OCI-LY1 (cell line): ENCODE measurements around the gene PTPRD.

ENCODE experiments used
- H2AFZ ChIP-seq: fragments of 200-600 bp; sonication (generic), shearing (Covaris generic); 2 replicates; pipeline ENCODE4 v1.6.0; 2014; ENCODE audit warnings: antibody characterized with exemption, mild to moderate bottlenecking, low read length
- H3F3A ChIP-seq: fragments of 200-600 bp; sonication (generic), shearing (Covaris generic); 2 replicates; pipeline ENCODE4 v1.6.0; 2014; ENCODE audit warnings: mild to moderate bottlenecking, antibody characterized with exemption, low read length, moderate library complexity; ENCODE audit not compliant: insufficient read depth
- H3K27ac ChIP-seq: fragments of 200-600 bp; sonication (generic); 2 replicates; pipeline ENCODE4 v1.5.1; 2014; ENCODE audit warnings: low read length, mixed run types, mild to moderate bottlenecking, low read depth; ENCODE audit not compliant: poor library complexity, severe bottlenecking
- H3K27me3 ChIP-seq: fragments of 200-600 bp; sonication (generic); 2 replicates; pipeline ENCODE4 v1.6.0; 2014; ENCODE audit warnings: antibody characterized with exemption, mild to moderate bottlenecking, low read length, moderate library complexity; ENCODE audit not compliant: insufficient read depth
- H3K36me3 ChIP-seq: fragments of 200-600 bp; sonication (generic); 2 replicates; pipeline ENCODE4 v1.6.1; 2014; ENCODE audit warnings: mild to moderate bottlenecking, antibody characterized with exemption, low read length, moderate library complexity, mixed read lengths; ENCODE audit not compliant: insufficient read depth
- H3K4me1 ChIP-seq: fragments of 200-600 bp; sonication (generic); 2 replicates; pipeline ENCODE4 v1.5.1; 2014; ENCODE audit warnings: mild to moderate bottlenecking, low read length, moderate library complexity; ENCODE audit not compliant: insufficient read depth, severe bottlenecking
- H3K4me2 ChIP-seq: fragments of 200-600 bp; sonication (generic), shearing (Covaris generic); 2 replicates; pipeline ENCODE4 v1.6.1; 2014; ENCODE audit warnings: low read length
- H3K4me3 ChIP-seq: fragments of 200-600 bp; sonication (generic); 2 replicates; pipeline ENCODE4 v1.5.1; 2014; ENCODE audit warnings: low read length, low read depth, mild to moderate bottlenecking, mixed read lengths; ENCODE audit not compliant: poor library complexity, severe bottlenecking
- H3K79me2 ChIP-seq: fragments of 200-600 bp; shearing (Covaris generic); 2 replicates; pipeline ENCODE4 v1.6.1; 2016; ENCODE audit warnings: mixed run types, low read length, mixed read lengths; ENCODE audit not compliant: insufficient read depth
- H3K9ac ChIP-seq: fragments of 200-600 bp; sonication (generic), shearing (Covaris generic); 2 replicates; pipeline ENCODE4 v1.6.1; 2014; ENCODE audit warnings: mild to moderate bottlenecking, low read length, mixed read lengths
- H3K9me2 ChIP-seq: fragments of 200-600 bp; sonication (generic), shearing (Covaris generic); 2 replicates; pipeline ENCODE4 v1.6.1; 2014; ENCODE audit warnings: low read depth, mild to moderate bottlenecking, low read length, mixed read lengths
- H3K9me3 ChIP-seq: fragments of 200-600 bp; shearing (Covaris generic); 2 replicates; pipeline ENCODE4 v1.6.1; 2014; ENCODE audit warnings: low read length, mixed read lengths
- H4K20me1 ChIP-seq: fragments of 200-600 bp; sonication (generic), shearing (Covaris generic); 2 replicates; pipeline ENCODE4 v1.6.0; 2016; ENCODE audit warnings: mild to moderate bottlenecking, low read length; ENCODE audit not compliant: insufficient read depth
- EZH2 ChIP-seq: fragments of 200-600 bp; sonication (generic), shearing (Covaris generic); IDR thresholded peaks from 2 replicates; pipeline ENCODE4 v1.8.0; 2017; ENCODE audit warnings: borderline replicate concordance, mixed run types, mild to moderate bottlenecking, antibody characterized with exemption, low read length, moderate library complexity, mixed read lengths
- TF ChIP-seq, protein P1 (sequence below): fragments of 200-600 bp; sonication (generic), shearing (Covaris generic); IDR thresholded peaks from 2 replicates; pipeline ENCODE4 v1.5.1; 2017; ENCODE audit warnings: mild to moderate bottlenecking, antibody characterized with exemption, low read length, moderate library complexity, mixed read lengths

Gene PTPRD

GRCh38 chr9:8429157-8429556 lies 2183.6 kb downstream of the PTPRD start:
- Histone ChIP-seq H3K27me3 (no peaks in the 10 kb centered on the region), H3F3A (no peaks in the 10 kb centered on the region), H3K9ac (no peak overlapping the region), H3K4me3 (no peak overlapping the region), H3K27ac (no peak overlapping the region), H4K20me1 (no peaks in the 10 kb centered on the region), H2AFZ (no peak overlapping the region), H3K9me2 (no peaks in the 10 kb centered on the region), H3K79me2 (no peaks in the 10 kb centered on the region), H3K9me3 (no peaks in the 10 kb centered on the region), H3K4me1 (no peaks in the 10 kb centered on the region), H3K36me3 (no peaks in the 10 kb centered on the region), H3K4me2 (no peak overlapping the region)
- no peak for TF ChIP-seq EZH2
- TF ChIP-seq, protein P1, sequence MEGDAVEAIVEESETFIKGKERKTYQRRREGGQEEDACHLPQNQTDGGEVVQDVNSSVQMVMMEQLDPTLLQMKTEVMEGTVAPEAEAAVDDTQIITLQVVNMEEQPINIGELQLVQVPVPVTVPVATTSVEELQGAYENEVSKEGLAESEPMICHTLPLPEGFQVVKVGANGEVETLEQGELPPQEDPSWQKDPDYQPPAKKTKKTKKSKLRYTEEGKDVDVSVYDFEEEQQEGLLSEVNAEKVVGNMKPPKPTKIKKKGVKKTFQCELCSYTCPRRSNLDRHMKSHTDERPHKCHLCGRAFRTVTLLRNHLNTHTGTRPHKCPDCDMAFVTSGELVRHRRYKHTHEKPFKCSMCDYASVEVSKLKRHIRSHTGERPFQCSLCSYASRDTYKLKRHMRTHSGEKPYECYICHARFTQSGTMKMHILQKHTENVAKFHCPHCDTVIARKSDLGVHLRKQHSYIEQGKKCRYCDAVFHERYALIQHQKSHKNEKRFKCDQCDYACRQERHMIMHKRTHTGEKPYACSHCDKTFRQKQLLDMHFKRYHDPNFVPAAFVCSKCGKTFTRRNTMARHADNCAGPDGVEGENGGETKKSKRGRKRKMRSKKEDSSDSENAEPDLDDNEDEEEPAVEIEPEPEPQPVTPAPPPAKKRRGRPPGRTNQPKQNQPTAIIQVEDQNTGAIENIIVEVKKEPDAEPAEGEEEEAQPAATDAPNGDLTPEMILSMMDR = no peak

GRCh38 chr9:8428389-8428788 lies 2184.4 kb downstream of the PTPRD start:
- Histone ChIP-seq H3K9me2 (no peaks in the 10 kb centered on the region), H3K36me3 (no peaks in the 10 kb centered on the region), H3K27ac (no peak overlapping the region), H4K20me1 (no peaks in the 10 kb centered on the region), H3F3A (no peaks in the 10 kb centered on the region), H3K9ac (no peak overlapping the region), H3K9me3 (no peaks in the 10 kb centered on the region), H3K4me1 (no peaks in the 10 kb centered on the region), H2AFZ (no peak overlapping the region), H3K27me3 (no peaks in the 10 kb centered on the region), H3K79me2 (no peaks in the 10 kb centered on the region), H3K4me3 (no peak overlapping the region), H3K4me2 (no peak overlapping the region)
- TF ChIP-seq, protein P1 = no peak
- no peak for TF ChIP-seq EZH2

GRCh38 chr9:8424786-8425410 lies 2187.9 kb downstream of the PTPRD start:
- Histone ChIP-seq H3K36me3 (no peaks in the 10 kb centered on the region), H3F3A (no peaks in the 10 kb centered on the region), H4K20me1 (no peaks in the 10 kb centered on the region), H3K27ac (no peak overlapping the region), H2AFZ (no peak overlapping the region), H3K9me2 (no peaks in the 10 kb centered on the region), H3K9me3 (no peaks in the 10 kb centered on the region), H3K9ac (no peak overlapping the region), H3K4me1 (no peaks in the 10 kb centered on the region), H3K4me3 (no peak overlapping the region), H3K79me2 (no peaks in the 10 kb centered on the region), H3K4me2 (no peak overlapping the region), H3K27me3 (no peaks in the 10 kb centered on the region)
- TF ChIP-seq EZH2 = no peak
- TF ChIP-seq, protein P1 = no peak
